ENCODE results near the gene ADH1A.

DNA sequence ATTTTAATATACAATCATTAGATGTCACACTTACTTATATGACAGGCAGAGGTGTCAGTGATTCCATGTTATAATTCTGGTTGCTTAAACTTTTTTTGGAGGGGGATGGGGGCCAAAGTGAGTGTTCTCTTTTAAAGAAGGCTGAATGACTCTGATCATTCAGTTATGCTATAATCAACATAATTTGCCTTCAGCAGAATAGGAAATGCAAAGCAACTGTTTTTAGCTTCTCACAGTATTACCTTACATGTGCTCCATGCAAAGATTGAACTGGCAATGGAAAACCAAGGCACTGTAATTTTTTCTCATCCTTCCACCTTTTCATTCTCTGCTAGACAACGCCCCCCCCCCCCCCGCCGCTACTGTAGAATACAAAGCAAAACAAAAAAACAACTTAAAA, 48.4 kb upstream of the ADH1A start:
- TF ChIP-seq, protein P1, sequence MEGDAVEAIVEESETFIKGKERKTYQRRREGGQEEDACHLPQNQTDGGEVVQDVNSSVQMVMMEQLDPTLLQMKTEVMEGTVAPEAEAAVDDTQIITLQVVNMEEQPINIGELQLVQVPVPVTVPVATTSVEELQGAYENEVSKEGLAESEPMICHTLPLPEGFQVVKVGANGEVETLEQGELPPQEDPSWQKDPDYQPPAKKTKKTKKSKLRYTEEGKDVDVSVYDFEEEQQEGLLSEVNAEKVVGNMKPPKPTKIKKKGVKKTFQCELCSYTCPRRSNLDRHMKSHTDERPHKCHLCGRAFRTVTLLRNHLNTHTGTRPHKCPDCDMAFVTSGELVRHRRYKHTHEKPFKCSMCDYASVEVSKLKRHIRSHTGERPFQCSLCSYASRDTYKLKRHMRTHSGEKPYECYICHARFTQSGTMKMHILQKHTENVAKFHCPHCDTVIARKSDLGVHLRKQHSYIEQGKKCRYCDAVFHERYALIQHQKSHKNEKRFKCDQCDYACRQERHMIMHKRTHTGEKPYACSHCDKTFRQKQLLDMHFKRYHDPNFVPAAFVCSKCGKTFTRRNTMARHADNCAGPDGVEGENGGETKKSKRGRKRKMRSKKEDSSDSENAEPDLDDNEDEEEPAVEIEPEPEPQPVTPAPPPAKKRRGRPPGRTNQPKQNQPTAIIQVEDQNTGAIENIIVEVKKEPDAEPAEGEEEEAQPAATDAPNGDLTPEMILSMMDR (IDR thresholded peaks at IDR 0.05), result no peak
- no peak for TF ChIP-seq POLR2AphosphoS5 (IDR thresholded peaks at IDR 0.05)
- TF ChIP-seq POLR2A (IDR thresholded peaks at IDR 0.05), result no peak
- no peak for TF ChIP-seq EP300 (IDR thresholded peaks at IDR 0.05)
